B cell (primary cell): ENCODE measurements around the gene DNAH10. TPM values are rescaled to one million over a fixed set of nuclear protein-coding genes. Genes with fewer than 3 reads are reported as not detected.

ENCODE experiments used
- ATAC-seq: fragments of 200-7000 bp; cut with Tn5 transposase; one replicate; pipeline ENCODE4 v1.10.0; 2021; ENCODE audit warnings: low read depth, mild to moderate bottlenecking, moderate number of reproducible peaks, moderate library complexity
- CTCF ChIA-PET: fragments of 350-600 bp; sonication (Branson Sonifier 250); formaldehyde crosslinking; loops from one replicate; lab custom pipeline; 2021; ENCODE audit warnings: antibody characterized with exemption, inconsistent platforms; lab: Charles Lee
- POLR2A ChIA-PET: fragments of 350-600 bp; sonication (Branson Sonifier 250); formaldehyde crosslinking; loops from one replicate; lab custom pipeline; 2021; ENCODE audit warnings: antibody characterized with exemption; lab: Charles Lee
- DNase-seq: peaks from one replicate; pipeline ENCODE4 v3.0.0; 2013
- H2AFZ ChIP-seq: 2 replicates; pipeline ENCODE4 v1.6.1; 2012; ENCODE audit warnings: mild to moderate bottlenecking, low read depth, low read length; ENCODE audit not compliant: insufficient read depth, poor library complexity, severe bottlenecking
- H3K27ac ChIP-seq, 2 donors: 1 replicate in 1 of 2; 2 replicates in 1 of 2; pipeline ENCODE4 v1.5.1; 2012 to 2013; ENCODE audit warnings: low read length in 2 of 2, mild to moderate bottlenecking in 2 of 2, moderate library complexity in 1 of 2
- H3K27me3 ChIP-seq, 4 experiments: fragments of 200-600 bp in 1 of 4; sonication (generic) in 1 of 4; replicated peaks in 1 of 4; 1 replicate in 2 of 4; 2 replicates in 2 of 4; pipeline versions ENCODE4 v1.6.1 to v1.7.0; 2013 to 2016; ENCODE audit warnings: low read length in 3 of 4, mild to moderate bottlenecking in 2 of 4, mixed read lengths in 1 of 4, moderate library complexity in 1 of 4; ENCODE audit not compliant: insufficient read depth in 4 of 4, control insufficient read depth in 3 of 4; ENCODE audit errors: control extremely low read depth in 1 of 4
- H3K36me3 ChIP-seq, 2 experiments: replicated peaks in 1 of 2; 1 replicate in 1 of 2; 2 replicates in 1 of 2; pipeline versions ENCODE4 v1.6.1 to v1.7.1; 2013; ENCODE audit warnings: low read length in 1 of 2; ENCODE audit not compliant: insufficient read depth in 2 of 2, control insufficient read depth in 1 of 2; ENCODE audit errors: control extremely low read depth in 1 of 2, extremely low read depth in 1 of 2
- H3K4me1 ChIP-seq, 2 donors: fragments of 200-600 bp in 1 of 2; sonication (generic) in 1 of 2; 1 replicate in 1 of 2; 2 replicates in 1 of 2; pipeline versions ENCODE4 v1.5.1 to v1.6.1; 2013 to 2017; ENCODE audit warnings: low read length in 2 of 2; ENCODE audit not compliant: control insufficient read depth in 2 of 2, insufficient read depth in 2 of 2
- H3K4me2 ChIP-seq: replicated peaks from 2 replicates; pipeline ENCODE3; 2012; ENCODE audit warnings: mild to moderate bottlenecking, low read depth, low read length; ENCODE audit not compliant: poor library complexity, severe bottlenecking
- H3K4me3 ChIP-seq, 5 experiments: fragments of 200-600 bp in 1 of 5; sonication (generic) in 1 of 5; 1 replicate in 3 of 5; 2 replicates in 2 of 5; pipeline versions ENCODE4 v1.5.1 to v1.7.0; 2011 to 2016; ENCODE audit warnings: low read length in 4 of 5, mild to moderate bottlenecking in 4 of 5, low read depth in 2 of 5, control low read depth in 1 of 5, moderate library complexity in 1 of 5; ENCODE audit not compliant: insufficient read depth in 1 of 5; ENCODE audit errors: control extremely low read depth in 1 of 5, extremely low read depth in 1 of 5
- H3K79me2 ChIP-seq: fragments of 200-600 bp; sonication (generic); one replicate; pipeline ENCODE4 v1.6.0; 2016; ENCODE audit warnings: low read length; ENCODE audit not compliant: control insufficient read depth, insufficient read depth
- H3K9ac ChIP-seq: fragments of 200-600 bp; sonication (generic); 2 replicates; pipeline ENCODE4 v1.6.1; 2017; ENCODE audit warnings: mild to moderate bottlenecking, low read length, moderate library complexity
- H3K9me3 ChIP-seq, 3 donors: one replicate each; pipeline versions ENCODE4 v1.6.1 to v1.7.1; 2013; ENCODE audit warnings: low read length in 2 of 3; ENCODE audit not compliant: control insufficient read depth in 2 of 3, insufficient read depth in 1 of 3; ENCODE audit errors: control extremely low read depth in 1 of 3
- H4K20me1 ChIP-seq: 2 replicates; pipeline ENCODE4 v1.6.0; 2012; ENCODE audit warnings: mild to moderate bottlenecking, low read length; ENCODE audit not compliant: insufficient read depth, control insufficient read depth, poor library complexity, severe bottlenecking
- H3K27ac Mint-ChIP-seq: one replicate; pipeline ENCODE4 v1.8.0; 2021; ENCODE audit warnings: mixed read lengths
- H3K27me3 Mint-ChIP-seq: one replicate; pipeline ENCODE4 v1.8.0; 2021; ENCODE audit warnings: mixed read lengths
- H3K4me1 Mint-ChIP-seq: one replicate; pipeline ENCODE4 v1.8.0; 2021; ENCODE audit warnings: mixed read lengths
- H3K4me3 Mint-ChIP-seq: one replicate; pipeline ENCODE4 v1.8.0; 2021; ENCODE audit warnings: mixed read lengths
- H3K9me3 Mint-ChIP-seq: one replicate; pipeline ENCODE4 v1.8.0; 2022; ENCODE audit warnings: mixed read lengths; ENCODE audit not compliant: insufficient read depth
- CTCF ChIP-seq: fragments of 200-600 bp; IDR thresholded peaks from one replicate; pipeline ENCODE4 v1.8.0; 2022; ENCODE audit warnings: antibody characterized with exemption, mild to moderate bottlenecking
- EZH2 ChIP-seq: IDR thresholded peaks from 2 replicates; pipeline ENCODE4 v1.6.1; 2012; ENCODE audit warnings: borderline replicate concordance, low read depth, mild to moderate bottlenecking, moderate library complexity, low read length; ENCODE audit not compliant: insufficient read depth, poor library complexity, severe bottlenecking
- WGBS: methylation state at CpG from one replicate; pipeline ENCODE4 v1.1.5; 2013; ENCODE audit warnings: missing lambda C conversion rate; ENCODE audit not compliant: insufficient coverage; 5-methylcytosine and 5-hydroxymethylcytosine counted together
- intact Hi-C: fragments of 100-400 bp; cut with micrococcal nuclease; formaldehyde crosslinking; loops from one replicate; pipeline ENCODE4 v1.10.0; 2022
- polyA plus RNA-seq: library from polyadenylated mRNA; depleted of rRNA; stranded (reverse); fragments of >200 nt; gene quantifications from 2 replicates; pipeline ENCODE4 v1.2.3, GENCODE V29; 2012
- total RNA-seq, 2 donors: library from RNA; stranded (reverse); fragments of 120-200 nt in 1 of 2; gene quantifications; 1 replicate in 1 of 2; 2 replicates in 1 of 2; pipeline versions ENCODE4 v1.2.3 to v1.2.4, GENCODE V29; 2013 to 2022

Gene DNAH10
- total and polyA plus RNA-seq, 2 donors (not counting 1 experiment from before 2014, with no cell fraction given), result 0.24 to 0.99 TPM

DNA sequence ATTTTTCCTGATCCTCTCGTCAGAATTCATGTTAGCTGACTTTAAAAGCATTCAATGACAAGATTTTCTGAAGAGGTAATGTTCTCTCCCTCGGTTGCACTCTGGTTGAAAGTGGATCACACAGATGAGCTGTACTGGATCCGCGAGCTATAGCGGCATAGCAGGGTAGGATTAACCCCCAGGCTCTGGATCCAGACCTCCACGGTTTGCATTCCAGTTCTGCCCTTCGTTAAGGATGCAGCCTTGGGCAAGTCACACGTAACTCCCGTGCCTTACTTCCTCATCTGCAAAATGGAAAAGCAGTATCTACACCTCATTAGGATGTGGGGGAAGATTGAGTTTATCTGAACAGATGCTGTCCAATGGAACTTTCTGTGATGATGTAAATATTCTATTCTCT is 196.8 kb downstream of the DNAH10 start:
- no peak for ATAC-seq
- 99% methylated on average over 5 of the region's 9 CpGs for WGBS
- H3K4me1 Mint-ChIP-seq, result no peaks in the 10 kb centered on the region
- Histone ChIP-seq H3K79me2 (peaks cover 5% of the 10 kb centered on the region), H3K36me3 (peaks cover 0 to 3% of the 10 kb centered on the region in 2 experiments), H4K20me1 (no peaks in the 10 kb centered on the region), H3K9me3 (no peaks in the 10 kb centered on the region), H3K27me3 (no peaks in the 10 kb centered on the region), H2AFZ (no peak overlapping the region), H3K27ac (no peak overlapping the region), H3K4me1 (no peaks in the 10 kb centered on the region), H3K9ac (no peak overlapping the region), H3K4me3 (no peak overlapping the region), H3K4me2 (no peak overlapping the region)
- no peaks in the 10 kb centered on the region for H3K9me3 Mint-ChIP-seq
- H3K4me3 Mint-ChIP-seq, result no peak overlapping the region
- TF ChIP-seq CTCF (no peak), EZH2 (no peak)
- H3K27ac Mint-ChIP-seq, result no peak overlapping the region
- DNase-seq, result no peak
- CTCF ChIA-PET, result interaction anchor here (0.6 kb wide), 1 partner anchor 1622 kb away, joined by 3 read pairs; no protein-coding TSS in a partner anchor
- no peaks in the 10 kb centered on the region for H3K27me3 Mint-ChIP-seq
- POLR2A ChIA-PET, result no interaction called here
- intact Hi-C loops, result no loop called here

GRCh38 chr12:123960029-123960735 is 198.1 kb downstream of the DNAH10 start:
- intact Hi-C loops, result no loop called here
- WGBS, result 93% methylated on average over 6 of the region's 9 CpGs

More at GRCh38 chr12:123960029-123960735, 198.1 kb downstream of the DNAH10 start:
- H3K79me2 ChIP-seq, result peaks cover 5% of the 10 kb centered on the region
- no peak overlapping the region for H2AFZ ChIP-seq
- H3K36me3 ChIP-seq, result peaks cover 0 to 3% of the 10 kb centered on the region in 2 experiments
- H3K4me3 ChIP-seq, result no peak overlapping the region
- ChIA-PET CTCF (interaction anchor here (1.0 to 1.1 kb wide), 2 partner anchors 18 to 72 kb away, joined by 3 read pairs; no protein-coding TSS in a partner anchor), POLR2A (no interaction called here)
- Mint-ChIP-seq H3K4me3 (no peak overlapping the region), H3K9me3 (no peaks in the 10 kb centered on the region), H3K27me3 (no peaks in the 10 kb centered on the region), H3K27ac (no peak overlapping the region), H3K4me1 (no peaks in the 10 kb centered on the region)
- H3K9ac ChIP-seq, result no peak overlapping the region
- no peaks in the 10 kb centered on the region for H3K9me3 ChIP-seq
- no peak overlapping the region for H3K4me2 ChIP-seq
- no peak for DNase-seq
- ATAC-seq, result no peak
- no peaks in the 10 kb centered on the region for H4K20me1 ChIP-seq
- TF ChIP-seq EZH2 (no peak), CTCF (no peak)
- no peak overlapping the region for H3K27ac ChIP-seq
- no peaks in the 10 kb centered on the region for H3K4me1 ChIP-seq
- H3K27me3 ChIP-seq, result no peaks in the 10 kb centered on the region
